Hepatocyte (in vitro differentiated cells): ENCODE measurements around the gene PLRG1. TPM values are rescaled to one million over a fixed set of nuclear protein-coding genes. Genes with fewer than 3 reads are reported as not detected.

Source experiments
- DNase-seq: peaks from one replicate; pipeline ENCODE4 v3.0.0-alpha.2; 2016; ENCODE audit warnings: low spot score
- H2AFZ ChIP-seq: fragments of 200-600 bp; sonication (generic); 2 replicates; pipeline ENCODE4 v1.6.0; 2016; ENCODE audit warnings: antibody characterized with exemption, mild to moderate bottlenecking
- H3K27ac ChIP-seq: fragments of 200-600 bp; sonication (generic); 2 replicates; pipeline ENCODE4 v1.5.1; 2016; ENCODE audit warnings: mild to moderate bottlenecking
- H3K27me3 ChIP-seq: fragments of 200-600 bp; sonication (generic); 2 replicates; pipeline ENCODE4 v1.6.1; 2016
- H3K36me3 ChIP-seq: fragments of 200-600 bp; sonication (generic); replicated peaks from 2 replicates; pipeline ENCODE4 v1.5.1; 2016; ENCODE audit warnings: low read depth; ENCODE audit not compliant: insufficient read depth
- H3K4me1 ChIP-seq: fragments of 200-600 bp; sonication (generic); 2 replicates; pipeline ENCODE4 v1.5.1; 2016; ENCODE audit warnings: mild to moderate bottlenecking, moderate library complexity; ENCODE audit not compliant: insufficient read depth
- H3K4me2 ChIP-seq: fragments of 200-600 bp; sonication (generic); 2 replicates; pipeline ENCODE4 v1.6.0; 2016
- H3K4me3 ChIP-seq: fragments of 200-600 bp; sonication (generic); 2 replicates; pipeline ENCODE4 v1.5.1; 2016; ENCODE audit warnings: mild to moderate bottlenecking
- H3K79me2 ChIP-seq: fragments of 200-600 bp; sonication (generic); 2 replicates; pipeline ENCODE4 v1.6.0; 2017; ENCODE audit warnings: mild to moderate bottlenecking
- H3K9me2 ChIP-seq: fragments of 200-600 bp; sonication (generic); replicated peaks from 2 replicates; pipeline ENCODE4 v1.6.0; 2017; ENCODE audit warnings: mild to moderate bottlenecking; ENCODE audit not compliant: insufficient read depth
- H3K9me3 ChIP-seq: fragments of 200-600 bp; sonication (generic); 2 replicates; pipeline ENCODE4 v1.5.1; 2016; ENCODE audit warnings: low read depth, mild to moderate bottlenecking
- H4K20me1 ChIP-seq: fragments of 200-600 bp; sonication (generic); 2 replicates; pipeline ENCODE4 v1.6.0; 2016; ENCODE audit warnings: mild to moderate bottlenecking; ENCODE audit not compliant: insufficient read depth, poor library complexity, severe bottlenecking
- EZH2 ChIP-seq: fragments of 200-600 bp; sonication (generic); IDR thresholded peaks from 2 replicates; pipeline ENCODE4 v1.6.1; 2016; ENCODE audit warnings: antibody characterized with exemption, mild to moderate bottlenecking, borderline replicate concordance
- EZH2phosphoT487 ChIP-seq: fragments of 200-600 bp; sonication (generic); IDR thresholded peaks from one replicate; pipeline ENCODE4 v1.6.1; 2018; ENCODE audit warnings: antibody characterized with exemption, mild to moderate bottlenecking, low read depth, moderate library complexity; ENCODE audit not compliant: unreplicated experiment, severe bottlenecking
- WGBS: methylation state at CpG from one replicate; pipeline ENCODE4 v1.1.6; 2016; ENCODE audit warnings: low lambda C conversion rate; ENCODE audit errors: missing lambda C conversion rate; 5-methylcytosine and 5-hydroxymethylcytosine counted together
- polyA plus RNA-seq: library from polyadenylated mRNA; unstranded; fragments of >200 nt; fragmentation: Nextera tagmentation; extraction: Ambion mirVana; gene quantifications from 2 replicates; pipeline ENCODE4 v1.2.1, GENCODE V29; 2016
- total RNA-seq: library from RNA; depleted of rRNA; stranded (reverse); fragments of >200 nt; gene quantifications from 2 replicates; pipeline ENCODE4 v1.2.3, GENCODE V29; 2014
- TF ChIP-seq, protein P1 (sequence below): fragments of 200-600 bp; sonication (generic); IDR thresholded peaks from 2 replicates; pipeline ENCODE4 v1.5.1; 2016; ENCODE audit warnings: antibody characterized with exemption, mild to moderate bottlenecking; ENCODE audit not compliant: poor library complexity

PLRG1 gene
- total and polyA plus RNA-seq, 2 experiments from 2014 or later, result 54.4 to 63.9 TPM

DNA sequence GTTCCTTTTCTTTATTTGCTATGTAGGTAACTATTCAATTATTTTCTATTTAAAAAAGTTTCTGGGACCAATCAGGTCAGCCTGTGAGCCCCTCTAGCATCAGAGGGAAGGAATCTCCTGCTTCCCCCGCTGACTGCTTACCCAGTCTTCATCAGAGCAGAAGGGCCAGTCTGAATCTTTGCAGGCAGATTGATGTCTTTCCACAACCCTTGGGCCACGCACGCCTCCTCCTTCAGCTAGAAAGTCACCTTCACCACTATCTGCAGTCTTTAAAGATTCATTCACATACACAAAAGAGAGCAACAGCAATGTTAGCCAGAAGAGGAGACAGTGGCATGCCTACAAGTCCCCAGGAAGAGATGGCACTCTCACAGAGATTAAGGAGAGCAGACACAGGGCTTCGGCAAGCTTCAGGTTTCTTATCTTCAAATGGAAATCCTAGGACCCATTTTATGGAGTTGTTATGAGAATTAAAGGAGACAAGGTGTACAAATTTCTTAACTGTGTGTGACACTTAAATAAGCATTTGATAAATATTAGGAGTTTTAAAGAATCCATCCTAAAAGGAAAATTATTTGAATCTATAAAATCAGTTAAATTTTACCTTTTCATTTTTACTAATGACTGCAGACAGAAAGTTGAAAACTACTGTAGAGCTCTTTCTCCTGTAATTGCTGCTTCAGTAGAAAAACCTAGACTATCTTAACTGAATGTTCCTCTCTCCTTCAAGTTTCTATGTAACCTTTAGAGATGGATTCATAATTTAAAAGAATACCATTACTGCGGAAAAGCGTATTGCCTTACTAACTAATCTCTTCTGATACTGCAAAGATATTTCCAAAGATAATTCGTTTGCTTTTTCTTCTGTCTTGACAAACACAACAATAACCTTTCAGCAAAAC is 39.3 kb upstream of the PLRG1 start:
- DNase-seq, result no peak
- H3K9me2 ChIP-seq, result no peaks in the 10 kb centered on the region
- peak overlapping the region; percentile 27 for H3K4me3 ChIP-seq
- no peaks in the 10 kb centered on the region for H4K20me1 ChIP-seq
- H3K4me1 ChIP-seq, result peaks cover 9% of the 10 kb centered on the region
- 51% methylated on average over 7 of the region's 7 CpGs for WGBS
- H3K9me3 ChIP-seq, result no peaks in the 10 kb centered on the region
- no peak for TF ChIP-seq EZH2phosphoT487
- TF ChIP-seq EZH2, result no peak
- TF ChIP-seq, protein P1, sequence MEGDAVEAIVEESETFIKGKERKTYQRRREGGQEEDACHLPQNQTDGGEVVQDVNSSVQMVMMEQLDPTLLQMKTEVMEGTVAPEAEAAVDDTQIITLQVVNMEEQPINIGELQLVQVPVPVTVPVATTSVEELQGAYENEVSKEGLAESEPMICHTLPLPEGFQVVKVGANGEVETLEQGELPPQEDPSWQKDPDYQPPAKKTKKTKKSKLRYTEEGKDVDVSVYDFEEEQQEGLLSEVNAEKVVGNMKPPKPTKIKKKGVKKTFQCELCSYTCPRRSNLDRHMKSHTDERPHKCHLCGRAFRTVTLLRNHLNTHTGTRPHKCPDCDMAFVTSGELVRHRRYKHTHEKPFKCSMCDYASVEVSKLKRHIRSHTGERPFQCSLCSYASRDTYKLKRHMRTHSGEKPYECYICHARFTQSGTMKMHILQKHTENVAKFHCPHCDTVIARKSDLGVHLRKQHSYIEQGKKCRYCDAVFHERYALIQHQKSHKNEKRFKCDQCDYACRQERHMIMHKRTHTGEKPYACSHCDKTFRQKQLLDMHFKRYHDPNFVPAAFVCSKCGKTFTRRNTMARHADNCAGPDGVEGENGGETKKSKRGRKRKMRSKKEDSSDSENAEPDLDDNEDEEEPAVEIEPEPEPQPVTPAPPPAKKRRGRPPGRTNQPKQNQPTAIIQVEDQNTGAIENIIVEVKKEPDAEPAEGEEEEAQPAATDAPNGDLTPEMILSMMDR, result no peak
- H3K79me2 ChIP-seq, result no peaks in the 10 kb centered on the region
- H3K27ac ChIP-seq, result peak overlapping the region; percentile 34
- no peak overlapping the region for H2AFZ ChIP-seq
- no peaks in the 10 kb centered on the region for H3K36me3 ChIP-seq
- H3K4me2 ChIP-seq, result peak overlapping the region; percentile 69
- H3K27me3 ChIP-seq, result no peaks in the 10 kb centered on the region

DNA sequence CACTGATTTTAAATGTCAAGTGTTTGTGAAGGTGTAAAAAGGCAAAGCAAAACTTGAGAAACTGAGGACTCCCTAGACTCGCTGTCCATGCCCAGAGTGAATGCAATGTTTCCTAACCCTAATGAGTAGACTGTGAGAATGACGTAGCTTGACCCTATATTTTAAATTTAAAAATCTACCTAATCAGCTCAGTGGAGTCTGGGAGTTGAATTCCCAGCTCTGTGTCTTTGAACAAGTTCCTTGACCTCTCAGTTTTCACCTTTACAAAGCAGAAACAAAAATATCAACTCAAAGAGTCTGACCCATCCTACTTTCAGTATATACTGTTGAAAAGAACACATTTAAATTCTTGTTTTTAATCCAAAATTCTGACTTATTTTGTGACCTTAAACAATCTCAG is 38.0 kb upstream of the PLRG1 start:
- Histone ChIP-seq H3K4me2 (peak overlapping the region; percentile 69), H3K4me1 (peaks cover 9% of the 10 kb centered on the region), H3K27me3 (no peaks in the 10 kb centered on the region), H4K20me1 (no peaks in the 10 kb centered on the region), H3K9me3 (no peaks in the 10 kb centered on the region), H3K79me2 (no peaks in the 10 kb centered on the region), H3K9me2 (no peaks in the 10 kb centered on the region), H3K27ac (no peak overlapping the region), H2AFZ (no peak overlapping the region), H3K36me3 (no peaks in the 10 kb centered on the region), H3K4me3 (no peak overlapping the region)
- 89% methylated on average over 2 of the region's 2 CpGs for WGBS
- TF ChIP-seq EZH2 (no peak), EZH2phosphoT487 (no peak)
- TF ChIP-seq, protein P1, result no peak
- DNase-seq, result no peak

DNA sequence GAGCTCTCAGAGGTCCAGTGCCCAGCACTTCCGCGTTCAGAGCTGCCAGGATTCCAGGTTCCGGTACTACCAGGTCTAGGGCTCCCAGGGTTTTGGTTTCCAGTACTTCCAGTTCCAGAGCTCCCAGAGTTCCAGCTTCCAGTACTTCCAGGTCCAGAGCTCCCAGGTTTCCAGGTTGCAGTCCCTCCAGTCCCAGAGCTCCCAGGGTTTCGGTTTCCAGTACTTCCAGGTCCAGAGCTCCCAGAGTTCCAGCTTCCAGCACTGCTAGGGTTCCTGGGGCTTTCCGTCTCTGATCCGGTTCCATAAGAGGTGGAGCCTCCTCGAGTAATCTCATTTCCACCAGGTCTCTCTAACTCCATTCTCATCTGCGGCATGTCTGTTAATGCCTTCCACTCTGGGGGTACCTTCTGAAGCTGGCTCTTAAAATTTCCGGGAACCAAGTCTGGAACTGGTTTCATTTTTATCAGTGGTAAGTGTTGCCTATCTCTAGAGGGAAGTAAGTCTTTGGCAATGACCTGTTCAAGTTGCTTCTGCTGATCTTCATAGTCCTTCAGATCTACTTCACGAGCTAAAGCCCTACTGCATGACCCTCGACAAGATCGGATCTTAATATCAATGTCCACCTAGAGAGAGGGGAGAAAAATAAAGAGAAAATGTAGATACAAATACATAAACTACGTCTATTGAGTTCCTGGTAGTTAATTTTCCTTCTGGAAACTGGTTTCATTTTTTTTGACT is 36.3 kb upstream of the PLRG1 start:
- no peak overlapping the region for H3K4me3 ChIP-seq
- H3K27me3 ChIP-seq, result no peaks in the 10 kb centered on the region
- H3K4me2 ChIP-seq, result no peak overlapping the region
- H4K20me1 ChIP-seq, result no peaks in the 10 kb centered on the region
- H3K9me2 ChIP-seq, result no peaks in the 10 kb centered on the region
- no peak overlapping the region for H3K27ac ChIP-seq
- H3K36me3 ChIP-seq, result no peaks in the 10 kb centered on the region
- WGBS, result 93% methylated on average over 13 of the region's 13 CpGs
- no peaks in the 10 kb centered on the region for H3K79me2 ChIP-seq
- no peaks in the 10 kb centered on the region for H3K9me3 ChIP-seq
- no peak for DNase-seq
- no peak for TF ChIP-seq EZH2phosphoT487
- TF ChIP-seq, protein P1, result no peak
- TF ChIP-seq EZH2, result no peak
- H3K4me1 ChIP-seq, result peaks cover 7% of the 10 kb centered on the region
- H2AFZ ChIP-seq, result no peak overlapping the region
